Testis (tissue), 2 donors: ENCODE results near the gene TRAF2.

Source experiments
- POLR2A ChIP-seq: fragments of 450-650 bp; IDR thresholded peaks from one replicate; pipeline ENCODE4 v1.6.1; 2017; ENCODE audit warnings: antibody characterized with exemption, mild to moderate bottlenecking, moderate library complexity
- TF ChIP-seq, protein P1 (sequence below), 3 experiments: fragments of 450-650 bp in 2 of 3; fragments of 200-600 bp in 1 of 3; sonication (generic) in 1 of 3; IDR thresholded peaks; one replicate each; pipeline ENCODE4 v1.5.1; 2016 to 2019; ENCODE audit warnings: antibody characterized with exemption in 3 of 3, mild to moderate bottlenecking in 2 of 3, moderate library complexity in 1 of 3

GRCh38 chr9:136886610-136887597 is 588 bp downstream of the TRAF2 start:
- TF ChIP-seq, protein P1, sequence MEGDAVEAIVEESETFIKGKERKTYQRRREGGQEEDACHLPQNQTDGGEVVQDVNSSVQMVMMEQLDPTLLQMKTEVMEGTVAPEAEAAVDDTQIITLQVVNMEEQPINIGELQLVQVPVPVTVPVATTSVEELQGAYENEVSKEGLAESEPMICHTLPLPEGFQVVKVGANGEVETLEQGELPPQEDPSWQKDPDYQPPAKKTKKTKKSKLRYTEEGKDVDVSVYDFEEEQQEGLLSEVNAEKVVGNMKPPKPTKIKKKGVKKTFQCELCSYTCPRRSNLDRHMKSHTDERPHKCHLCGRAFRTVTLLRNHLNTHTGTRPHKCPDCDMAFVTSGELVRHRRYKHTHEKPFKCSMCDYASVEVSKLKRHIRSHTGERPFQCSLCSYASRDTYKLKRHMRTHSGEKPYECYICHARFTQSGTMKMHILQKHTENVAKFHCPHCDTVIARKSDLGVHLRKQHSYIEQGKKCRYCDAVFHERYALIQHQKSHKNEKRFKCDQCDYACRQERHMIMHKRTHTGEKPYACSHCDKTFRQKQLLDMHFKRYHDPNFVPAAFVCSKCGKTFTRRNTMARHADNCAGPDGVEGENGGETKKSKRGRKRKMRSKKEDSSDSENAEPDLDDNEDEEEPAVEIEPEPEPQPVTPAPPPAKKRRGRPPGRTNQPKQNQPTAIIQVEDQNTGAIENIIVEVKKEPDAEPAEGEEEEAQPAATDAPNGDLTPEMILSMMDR (IDR thresholded peaks at IDR 0.05), result no peak
- no peak for TF ChIP-seq POLR2A
